SU-DHL-6 (cell line): ENCODE data around the gene ATG101.

Experiments
- H2AFZ ChIP-seq: fragments of 200-600 bp; sonication (generic); 2 replicates; pipeline ENCODE4 v1.6.1; 2014; ENCODE audit warnings: low read depth, mild to moderate bottlenecking, moderate library complexity, mixed read lengths, antibody characterized with exemption, low read length; ENCODE audit not compliant: severe bottlenecking
- H3F3A ChIP-seq: fragments of 200-600 bp; shearing (Covaris generic); 2 replicates; pipeline ENCODE4 v1.6.0; 2016; ENCODE audit warnings: antibody characterized with exemption, mild to moderate bottlenecking; ENCODE audit not compliant: insufficient read depth
- H3K27ac ChIP-seq: fragments of 200-600 bp; sonication (generic); 2 replicates; pipeline ENCODE4 v1.5.1; 2016; ENCODE audit warnings: low read depth, mild to moderate bottlenecking, low read length, moderate library complexity, mixed read lengths
- H3K27me3 ChIP-seq: fragments of 200-600 bp; sonication (generic), shearing (Covaris generic); 2 replicates; pipeline ENCODE4 v1.6.0; 2014; ENCODE audit warnings: mild to moderate bottlenecking, low read length
- H3K36me3 ChIP-seq: fragments of 200-600 bp; sonication (generic); 2 replicates; pipeline ENCODE4 v1.6.1; 2014; ENCODE audit warnings: mild to moderate bottlenecking, low read length, mixed read lengths
- H3K4me2 ChIP-seq: fragments of 300-600, 200-600 bp; shearing (Covaris generic), sonication (generic); 2 replicates; pipeline ENCODE4 v1.6.0; 2014; ENCODE audit warnings: low read length, low read depth, mild to moderate bottlenecking; ENCODE audit not compliant: poor library complexity, severe bottlenecking
- H3K4me3 ChIP-seq: fragments of 200-600 bp; sonication (generic); 2 replicates; pipeline ENCODE4 v1.5.1; 2014; ENCODE audit warnings: antibody characterized with exemption, low read length, mild to moderate bottlenecking, mixed read lengths; ENCODE audit not compliant: insufficient read depth, poor library complexity, severe bottlenecking
- H3K79me2 ChIP-seq: fragments of 200-600 bp; sonication (generic); 2 replicates; pipeline ENCODE4 v1.6.1; 2014; ENCODE audit warnings: mild to moderate bottlenecking, low read length, moderate library complexity; ENCODE audit not compliant: insufficient read depth
- H3K9ac ChIP-seq: fragments of 200-600 bp; sonication (generic); 2 replicates; pipeline ENCODE4 v1.7.0; 2014; ENCODE audit warnings: mild to moderate bottlenecking, low read length
- H3K9me2 ChIP-seq: fragments of 200-600 bp; sonication (generic); replicated peaks from 2 replicates; pipeline ENCODE4 v1.6.1; 2014; ENCODE audit warnings: low read length; ENCODE audit not compliant: insufficient read depth
- H3K9me3 ChIP-seq: fragments of 200-600 bp; sonication (generic); 2 replicates; pipeline ENCODE4 v1.6.1; 2014; ENCODE audit warnings: low read length, mixed read lengths; ENCODE audit not compliant: insufficient read depth
- H4K20me1 ChIP-seq: fragments of 200-600 bp; sonication (generic); 2 replicates; pipeline ENCODE4 v1.6.1; 2014; ENCODE audit warnings: low read depth, mild to moderate bottlenecking, antibody characterized with exemption, low read length, moderate library complexity, mixed read lengths
- CTCF ChIP-seq: fragments of 200-600 bp; sonication (generic); IDR thresholded peaks from one replicate; pipeline ENCODE4 v1.5.1; 2017; ENCODE audit warnings: antibody characterized with exemption, mild to moderate bottlenecking, low read length, moderate library complexity; ENCODE audit not compliant: insufficient read depth, poor library complexity, severe bottlenecking
- EZH2phosphoT487 ChIP-seq: fragments of 200-600 bp; sonication (generic), shearing (Covaris generic); conservative IDR thresholded peaks from 2 replicates; pipeline ENCODE4 v1.6.1; 2018; ENCODE audit warnings: mild to moderate bottlenecking, antibody characterized with exemption, low read length, moderate library complexity, mixed read lengths

The ATG101 gene

GRCh38 chr12:52066346-52067080, 3.3 kb upstream of the ATG101 start:
- Histone ChIP-seq H3K9me2 (no peaks in the 10 kb centered on the region), H3K36me3 (no peaks in the 10 kb centered on the region), H3F3A (no peaks in the 10 kb centered on the region), H4K20me1 (no peaks in the 10 kb centered on the region; the same call in 1 of the 2 replicates), H3K79me2 (peaks cover 17% of the 10 kb centered on the region), H2AFZ (no peak overlapping the region), H3K9ac (no peak overlapping the region), H3K27me3 (no peaks in the 10 kb centered on the region), H3K9me3 (no peaks in the 10 kb centered on the region), H3K27ac (no peak overlapping the region), H3K4me2 (no peak overlapping the region), H3K4me3 (no peak overlapping the region)
- no peak for TF ChIP-seq EZH2phosphoT487
- TF ChIP-seq CTCF, result no peak

- Histone ChIP-seq H4K20me1 (no peaks in the 10 kb centered on the region; the same call in 1 of the 2 replicates), H3K9me2 (no peaks in the 10 kb centered on the region), H3K27ac (no peak overlapping the region), H2AFZ (no peak overlapping the region), H3K4me2 (no peak overlapping the region), H3K9ac (no peak overlapping the region), H3K9me3 (no peaks in the 10 kb centered on the region), H3K4me3 (no peak overlapping the region), H3F3A (no peaks in the 10 kb centered on the region), H3K79me2 (peaks cover 22% of the 10 kb centered on the region), H3K36me3 (no peaks in the 10 kb centered on the region), H3K27me3 (no peaks in the 10 kb centered on the region)
- TF ChIP-seq EZH2phosphoT487 (no peak), CTCF (no peak)
These were observed 2.8 kb upstream of the ATG101 start for GRCh38 chr12:52067081-52067374.

GRCh38 chr12:52070185-52070925, 577 bp downstream of the ATG101 start:
- Histone ChIP-seq H3F3A (no peaks in the 10 kb centered on the region), H2AFZ (peak overlapping the region; percentile 75), H4K20me1 (no peaks in the 10 kb centered on the region; the same call in 1 of the 2 replicates), H3K4me3 (peak overlapping the region; percentile 91), H3K36me3 (no peaks in the 10 kb centered on the region), H3K27ac (no peak overlapping the region), H3K4me2 (peak overlapping the region; percentile 88), H3K9me2 (no peaks in the 10 kb centered on the region), H3K9me3 (no peaks in the 10 kb centered on the region), H3K9ac (peak overlapping the region; percentile 89), H3K79me2 (peaks cover 42% of the 10 kb centered on the region), H3K27me3 (no peaks in the 10 kb centered on the region)
- TF ChIP-seq EZH2phosphoT487, result no peak
- no peak for TF ChIP-seq CTCF
